GM21381 (cell line): ENCODE data around the gene TBC1D14.

Source experiments
- ATAC-seq: cut with Tn5 transposase; IDR thresholded peaks from one replicate; pipeline ENCODE4 v1.9.1; 2021; ENCODE audit warnings: mild to moderate bottlenecking, moderate library complexity; ENCODE audit not compliant: unreplicated experiment

Gene TBC1D14

DNA sequence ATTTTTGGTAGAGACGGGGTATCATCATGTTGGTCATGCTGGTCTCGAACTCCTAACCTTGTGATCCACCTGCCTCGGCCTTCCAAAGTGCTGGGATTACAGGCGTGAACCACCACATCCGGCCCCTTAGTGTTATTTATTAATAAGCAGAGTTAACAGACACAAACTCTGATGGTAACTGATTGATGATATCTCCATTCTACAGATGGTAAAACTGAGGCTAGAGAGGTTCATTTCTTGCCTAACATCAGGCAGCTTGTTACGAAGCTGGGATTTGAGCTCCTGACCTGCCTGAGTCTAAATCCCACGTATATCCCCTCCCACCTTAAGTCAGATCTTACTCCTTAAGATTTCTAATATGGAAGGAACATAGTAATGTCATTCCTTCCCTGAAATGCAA, 36.9 kb downstream of the TBC1D14 start:
- ATAC-seq, result no peak

GRCh38 chr4:6948134-6948460, 38.5 kb downstream of the TBC1D14 start:
- ATAC-seq, result no peak

- ATAC-seq, result no peak
Observed at GRCh38 chr4:6951880-6952381, 42.3 kb downstream of the TBC1D14 start.

DNA sequence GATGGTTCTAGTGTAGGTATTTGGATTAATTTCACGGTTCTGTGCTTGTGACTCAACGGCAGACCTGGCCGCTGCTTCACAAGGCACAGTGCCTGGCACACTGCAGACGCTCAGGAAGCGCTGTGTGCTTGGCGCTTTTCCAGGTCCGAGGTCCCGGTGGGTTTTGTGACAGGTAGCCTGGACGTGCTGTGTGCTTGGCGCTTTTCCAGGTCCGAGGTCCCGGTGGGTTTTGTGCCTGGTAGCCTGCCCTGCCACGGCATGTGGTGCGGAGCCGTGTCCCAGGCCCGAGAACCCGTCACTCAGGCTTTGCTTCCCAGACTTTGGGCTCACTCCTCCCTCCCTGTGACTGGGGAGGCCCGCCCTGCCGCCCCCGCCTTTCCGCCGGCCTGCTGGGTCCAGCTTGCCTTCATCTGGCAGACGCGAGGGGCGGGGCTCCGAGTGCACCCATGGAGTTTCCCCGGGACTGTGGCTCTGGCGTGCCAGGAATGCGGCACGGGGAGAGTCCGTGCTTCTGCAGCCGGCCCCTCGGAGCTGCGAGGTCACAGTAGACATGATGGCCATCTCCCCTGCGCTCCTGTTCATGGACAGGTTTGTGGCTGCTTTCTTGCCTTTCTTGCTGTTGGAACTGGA, 44.2 kb downstream of the TBC1D14 start:
- no peak for ATAC-seq

GRCh38 chr4:6955261-6955911, 45.8 kb downstream of the TBC1D14 start:
- ATAC-seq, result no peak

GRCh38 chr4:6956087-6956433, 46.4 kb downstream of the TBC1D14 start:
- ATAC-seq, result no peak

DNA sequence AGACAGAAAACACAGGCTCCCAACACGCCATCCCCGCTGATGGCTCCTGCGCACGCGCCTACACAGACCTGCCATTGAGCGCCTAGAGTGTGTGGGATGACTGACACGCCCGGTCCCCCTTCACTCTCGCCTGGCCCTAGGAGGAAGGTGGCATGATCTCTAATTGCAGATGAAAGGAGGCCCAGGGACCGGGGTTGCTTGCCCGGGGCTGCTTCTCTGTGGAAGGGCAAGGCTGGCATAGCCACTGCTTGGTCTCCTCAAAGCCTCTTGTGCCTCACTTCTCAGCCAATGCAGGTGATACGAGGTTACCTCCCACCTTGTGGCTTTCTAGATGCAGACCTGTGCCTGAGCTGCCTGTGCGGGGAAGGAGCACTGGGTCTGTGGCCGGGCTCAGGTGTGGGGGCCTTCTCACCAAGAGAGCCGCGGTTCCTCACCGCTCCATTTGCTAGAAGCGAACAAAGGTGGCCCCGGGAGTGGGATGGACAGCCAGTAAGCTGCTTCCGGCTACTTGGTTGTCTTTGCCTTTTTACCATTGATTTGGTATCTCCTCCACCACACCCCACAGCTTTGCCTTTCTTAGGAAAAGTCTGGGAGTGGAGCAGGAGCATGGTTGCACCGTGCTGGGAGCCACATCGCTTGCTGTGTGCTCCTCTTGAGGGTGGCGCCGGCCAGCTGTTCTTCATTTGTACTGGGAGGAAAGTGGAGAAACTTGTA, 47.0 kb downstream of the TBC1D14 start:
- no peak for ATAC-seq

DNA sequence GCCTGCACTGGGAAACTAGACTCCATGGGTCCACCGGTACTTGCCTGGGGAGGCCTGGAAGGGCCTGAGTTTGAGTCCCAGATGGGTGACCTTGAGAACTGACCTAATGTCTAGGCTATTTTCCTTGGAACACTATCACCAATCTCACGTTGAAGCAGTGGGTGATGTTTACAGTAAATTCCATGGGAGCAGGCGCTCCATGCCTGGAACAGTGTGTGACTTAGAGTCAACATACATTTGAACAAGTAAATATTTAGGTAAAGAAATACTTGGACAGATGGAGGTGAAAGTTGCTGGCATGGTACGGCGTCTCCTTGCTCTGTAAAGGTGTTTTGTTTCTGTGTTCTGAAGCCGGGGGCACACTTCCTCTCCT, 47.5 kb downstream of the TBC1D14 start:
- ATAC-seq, result no peak

DNA sequence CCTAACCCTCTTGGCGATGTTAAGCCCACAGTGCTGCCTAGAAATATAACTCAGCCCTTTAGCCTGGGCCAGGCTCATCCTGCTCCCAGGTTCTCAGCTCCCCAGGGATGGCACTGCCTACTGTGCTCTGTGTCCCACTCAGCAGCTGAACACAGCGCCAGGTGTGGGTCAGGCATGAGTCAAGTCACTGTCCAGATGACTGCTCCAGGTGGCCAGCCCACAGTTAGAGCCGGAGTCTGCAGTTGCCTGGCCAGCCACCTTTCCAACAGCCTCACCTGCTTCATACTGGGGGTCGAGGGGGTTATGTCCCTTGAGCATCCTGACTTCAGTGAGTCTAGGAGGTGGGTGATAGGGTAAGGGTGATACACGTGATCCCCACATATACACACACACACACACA, 48.4 kb downstream of the TBC1D14 start:
- no peak for ATAC-seq

DNA sequence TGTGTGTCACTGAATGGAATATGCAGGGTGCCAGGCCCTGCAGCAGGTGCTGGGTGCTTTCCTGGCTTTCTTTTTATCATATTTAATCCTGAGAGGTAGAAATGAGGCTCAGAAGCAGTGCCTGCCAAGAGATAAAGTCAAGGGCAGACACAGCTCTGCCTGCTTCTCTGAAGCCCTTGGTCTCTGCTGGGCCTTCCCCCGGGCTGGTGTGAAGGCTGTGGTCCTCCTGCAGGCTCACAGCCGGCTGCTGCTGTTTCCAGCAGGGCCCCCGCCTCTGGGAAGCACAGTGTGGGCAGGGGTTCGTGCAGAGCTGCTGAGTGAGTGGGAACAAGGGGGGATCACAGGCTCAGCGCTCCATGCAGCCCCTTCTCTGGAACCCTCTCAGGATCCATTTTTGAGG, 49.6 kb downstream of the TBC1D14 start:
- no peak for ATAC-seq

DNA sequence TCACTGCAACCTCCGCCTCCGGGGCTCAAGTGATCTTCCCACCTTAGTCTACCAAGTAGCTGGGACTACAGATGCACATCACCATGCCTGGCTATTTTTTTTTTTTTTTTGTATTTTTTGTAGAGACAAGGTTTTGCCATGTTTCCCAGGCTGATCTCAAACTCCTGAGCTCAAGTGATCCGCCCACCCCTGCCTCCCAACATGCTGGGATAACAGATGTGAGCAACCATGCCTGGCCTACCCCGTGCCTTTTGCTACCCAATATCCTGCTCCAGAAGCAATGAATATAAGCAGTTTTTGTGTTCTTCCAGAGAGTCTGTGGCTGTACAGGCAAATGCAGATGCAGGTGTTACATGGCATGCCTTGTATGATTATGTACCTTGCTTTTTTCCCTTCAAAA, 50.5 kb downstream of the TBC1D14 start:
- ATAC-seq, result no peak

GRCh38 chr4:6960628-6961412, 51.2 kb downstream of the TBC1D14 start:
- no peak for ATAC-seq

DNA sequence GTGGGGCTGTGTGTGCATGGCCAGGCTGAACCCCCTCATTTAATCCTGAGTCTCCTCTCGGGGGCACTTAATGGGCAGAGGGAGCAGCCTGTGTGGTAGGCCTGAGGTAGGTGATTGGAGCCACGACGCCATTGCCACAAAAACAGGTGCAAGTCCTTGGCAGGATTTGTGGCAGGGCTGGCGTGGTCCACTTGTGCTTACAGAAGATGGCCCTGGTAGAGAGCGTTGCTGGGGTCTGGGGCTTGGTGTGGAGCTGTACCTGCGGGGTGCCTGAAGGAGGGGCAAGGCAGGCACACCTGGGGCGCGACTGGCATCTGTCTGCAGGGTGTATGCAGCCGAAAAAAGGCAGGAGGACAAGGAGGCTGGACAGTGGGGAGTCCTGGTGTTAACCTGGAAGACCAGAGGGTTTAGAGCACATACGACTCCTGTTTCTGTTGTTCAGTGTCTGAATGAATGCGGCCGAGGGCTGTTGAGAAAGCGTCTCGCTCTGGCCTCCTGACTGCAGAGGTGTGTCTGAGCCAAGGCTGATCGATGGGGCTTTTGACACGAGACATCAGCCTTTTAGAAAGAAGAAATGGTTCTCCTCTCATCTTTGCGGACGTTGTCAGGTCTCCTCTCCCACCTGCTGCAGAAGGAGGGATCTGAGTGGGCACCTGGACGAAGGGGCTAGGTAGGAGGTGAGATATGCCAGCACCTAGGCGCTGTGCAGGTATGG, 52.0 kb downstream of the TBC1D14 start:
- ATAC-seq, result no peak

- no peak for ATAC-seq
Observed at GRCh38 chr4:6962211-6963041, 52.8 kb downstream of the TBC1D14 start.

- no peak for ATAC-seq
Observed at GRCh38 chr4:6963139-6963611, 53.5 kb downstream of the TBC1D14 start.

- ATAC-seq, result no peak
Observed at GRCh38 chr4:6964858-6965257, 55.2 kb downstream of the TBC1D14 start.

- no peak for ATAC-seq
Observed at GRCh38 chr4:6965329-6965728, 55.7 kb downstream of the TBC1D14 start.

DNA sequence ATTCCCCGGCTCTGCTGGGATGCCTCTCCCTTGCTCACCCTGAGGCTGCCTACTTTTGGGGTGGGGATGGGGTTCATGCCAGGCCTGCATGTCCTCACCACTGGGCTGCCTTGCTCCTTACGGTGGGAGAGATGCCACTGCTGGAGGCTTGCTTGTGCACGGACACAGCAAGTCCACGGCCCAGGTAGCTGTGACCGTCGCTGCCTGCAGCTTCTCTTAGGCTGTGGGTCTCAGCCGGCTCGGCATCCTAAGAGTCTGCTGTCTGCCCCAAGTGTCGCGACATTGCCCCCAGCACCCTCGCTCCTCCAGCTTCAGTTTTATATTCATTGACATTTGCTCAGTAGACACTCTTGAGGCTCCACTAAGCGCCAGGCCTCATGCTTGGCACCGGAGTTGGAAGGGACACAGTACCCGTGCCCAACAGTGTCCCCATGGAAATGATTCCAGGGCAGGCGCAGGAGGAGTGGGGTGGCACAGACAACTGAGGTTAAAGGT, 58.3 kb downstream of the TBC1D14 start:
- no peak for ATAC-seq

DNA sequence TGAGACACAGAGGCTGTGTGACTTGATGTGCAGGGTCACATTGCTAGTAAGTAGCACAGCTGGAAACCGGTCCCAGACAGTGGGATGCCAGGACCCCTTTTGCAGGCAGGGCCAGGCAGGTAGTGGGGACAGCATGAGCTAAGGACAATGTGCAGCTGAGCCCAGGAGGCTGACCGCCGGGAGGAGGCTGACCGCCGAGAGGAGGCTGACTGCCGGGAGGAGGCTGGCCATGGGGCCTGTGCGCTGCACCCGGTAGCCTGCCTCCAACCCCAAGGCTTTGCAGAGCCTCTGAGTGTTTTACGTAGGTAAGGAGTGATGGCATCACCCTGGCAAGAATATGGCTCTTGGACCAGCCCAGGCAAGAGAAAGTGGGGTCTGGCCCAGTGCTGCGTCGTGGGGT, 58.9 kb downstream of the TBC1D14 start:
- ATAC-seq, result no peak
